HFF-Myc (cell line): Measurements from ENCODE around the gene LRRK1.

Source experiments
- DNase-seq: peaks from one replicate; pipeline ENCODE4 v3.0.0-alpha.2; 2011; ENCODE audit warnings: low read depth; ENCODE audit errors: extremely low read depth
- H3K4me3 ChIP-seq: replicated peaks from 2 replicates; pipeline ENCODE4 v1.5.1; 2011; ENCODE audit warnings: low read depth, mild to moderate bottlenecking, control low read depth, low read length
- TF ChIP-seq, protein P1 (sequence below): IDR thresholded peaks from 2 replicates; pipeline ENCODE4 v1.5.1; 2012; ENCODE audit warnings: mild to moderate bottlenecking, low read depth, low read length, control low read depth; ENCODE audit errors: missing control alignments

The LRRK1 gene

DNA sequence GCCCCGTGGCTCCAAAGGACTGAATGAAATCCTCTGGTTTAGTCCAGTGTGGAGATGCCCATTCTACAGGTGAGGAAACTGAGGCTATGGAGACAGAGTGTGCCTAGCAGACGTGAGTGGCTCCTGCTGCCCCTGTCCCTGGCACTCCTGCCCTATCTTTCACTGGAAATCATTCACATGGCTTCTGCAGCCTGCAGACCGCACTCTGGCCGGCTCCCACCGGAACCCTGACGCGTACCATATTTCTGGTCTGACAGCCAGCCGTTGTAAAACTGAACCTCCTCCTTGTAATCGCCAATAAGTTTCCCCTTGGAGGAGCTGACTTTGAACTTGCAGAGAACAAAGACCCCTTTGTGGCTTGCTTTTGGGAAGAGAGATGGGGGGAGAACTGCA, 196.2 kb downstream of the LRRK1 start:
- DNase-seq = no peak
- no peak overlapping the region for H3K4me3 ChIP-seq
- TF ChIP-seq, protein P1, sequence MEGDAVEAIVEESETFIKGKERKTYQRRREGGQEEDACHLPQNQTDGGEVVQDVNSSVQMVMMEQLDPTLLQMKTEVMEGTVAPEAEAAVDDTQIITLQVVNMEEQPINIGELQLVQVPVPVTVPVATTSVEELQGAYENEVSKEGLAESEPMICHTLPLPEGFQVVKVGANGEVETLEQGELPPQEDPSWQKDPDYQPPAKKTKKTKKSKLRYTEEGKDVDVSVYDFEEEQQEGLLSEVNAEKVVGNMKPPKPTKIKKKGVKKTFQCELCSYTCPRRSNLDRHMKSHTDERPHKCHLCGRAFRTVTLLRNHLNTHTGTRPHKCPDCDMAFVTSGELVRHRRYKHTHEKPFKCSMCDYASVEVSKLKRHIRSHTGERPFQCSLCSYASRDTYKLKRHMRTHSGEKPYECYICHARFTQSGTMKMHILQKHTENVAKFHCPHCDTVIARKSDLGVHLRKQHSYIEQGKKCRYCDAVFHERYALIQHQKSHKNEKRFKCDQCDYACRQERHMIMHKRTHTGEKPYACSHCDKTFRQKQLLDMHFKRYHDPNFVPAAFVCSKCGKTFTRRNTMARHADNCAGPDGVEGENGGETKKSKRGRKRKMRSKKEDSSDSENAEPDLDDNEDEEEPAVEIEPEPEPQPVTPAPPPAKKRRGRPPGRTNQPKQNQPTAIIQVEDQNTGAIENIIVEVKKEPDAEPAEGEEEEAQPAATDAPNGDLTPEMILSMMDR = no peak

DNA sequence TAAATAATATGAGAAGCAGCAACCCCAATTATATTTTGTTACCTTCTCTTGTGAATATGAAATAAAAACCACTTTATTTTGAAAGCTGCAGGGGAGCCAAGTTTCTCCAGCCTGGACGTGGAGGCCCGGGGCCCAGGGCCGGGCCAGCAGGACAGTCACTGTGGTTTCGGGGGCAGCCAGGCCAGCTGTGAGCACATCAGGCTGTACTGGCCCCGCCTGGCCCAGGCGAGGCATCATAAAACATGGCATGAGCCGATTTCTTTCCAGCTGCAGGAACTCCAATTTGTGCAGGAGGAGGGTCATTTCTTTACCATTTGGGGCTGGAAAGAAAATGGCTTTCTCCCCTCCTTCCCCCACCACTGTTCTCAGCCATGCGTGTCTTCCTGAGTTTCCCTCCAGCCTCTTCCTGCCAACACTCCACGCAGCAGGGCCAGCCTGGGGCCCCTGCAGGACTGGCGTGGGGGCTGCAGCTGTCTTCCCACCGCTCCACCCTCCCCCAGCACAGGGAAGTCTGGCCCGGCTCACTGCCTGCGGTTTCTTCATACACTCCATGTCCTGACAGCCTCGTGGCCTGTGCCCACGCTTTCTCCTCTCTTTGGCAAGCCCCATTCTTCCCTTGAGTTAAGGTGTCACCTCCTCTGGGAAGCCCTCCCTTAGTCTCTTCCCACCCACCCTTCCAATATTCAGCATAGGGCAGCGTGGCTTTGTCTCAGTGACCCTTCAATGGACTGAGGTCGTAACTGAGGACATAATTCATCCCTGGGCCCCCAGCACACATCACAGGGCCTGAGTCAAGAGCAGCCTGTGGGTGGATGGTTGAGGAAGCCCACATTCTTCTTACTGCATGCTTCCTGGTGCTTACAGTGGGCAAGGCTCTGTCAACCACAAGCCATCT, 196.9 kb downstream of the LRRK1 start:
- no peak for DNase-seq
- TF ChIP-seq, protein P1 = no peak
- no peak overlapping the region for H3K4me3 ChIP-seq

DNA sequence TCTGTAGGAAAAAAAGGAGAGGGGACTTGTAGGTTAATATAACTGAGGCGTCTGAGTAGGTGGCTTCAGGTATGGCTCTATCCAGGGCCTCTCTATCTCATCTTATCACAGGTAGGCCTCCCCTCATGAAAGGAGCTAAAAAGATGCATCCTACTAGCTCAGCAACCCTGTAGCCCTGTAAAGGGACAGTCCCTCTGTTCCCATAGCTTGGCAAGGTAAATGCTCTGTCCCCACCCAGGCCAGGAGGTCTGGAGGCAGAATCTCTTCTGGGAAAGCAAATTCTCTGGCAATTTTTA, 197.5 kb downstream of the LRRK1 start:
- no peak overlapping the region for H3K4me3 ChIP-seq
- no peak for DNase-seq
- TF ChIP-seq, protein P1 = no peak

DNA sequence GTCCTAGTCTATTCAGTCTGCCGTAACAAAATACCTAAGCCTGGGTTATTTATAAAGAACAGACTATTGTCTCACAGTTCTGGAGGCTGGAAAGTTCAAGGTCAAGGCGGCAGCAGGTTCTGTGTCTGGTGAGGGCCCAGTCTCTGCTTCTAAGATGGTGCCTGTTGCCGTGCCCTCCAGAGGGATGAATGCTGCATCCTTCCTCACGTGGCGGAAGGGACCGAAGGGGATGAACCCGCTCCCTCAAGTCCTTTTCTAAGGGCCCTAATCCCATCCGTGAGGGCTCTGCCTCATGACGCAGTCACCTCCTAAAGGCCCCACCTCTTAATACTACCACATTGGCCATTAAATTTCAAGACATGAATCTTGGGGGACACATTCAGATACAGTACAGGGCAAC, 199.0 kb downstream of the LRRK1 start:
- TF ChIP-seq, protein P1 = no peak
- no peak for DNase-seq
- H3K4me3 ChIP-seq = no peak overlapping the region

DNA sequence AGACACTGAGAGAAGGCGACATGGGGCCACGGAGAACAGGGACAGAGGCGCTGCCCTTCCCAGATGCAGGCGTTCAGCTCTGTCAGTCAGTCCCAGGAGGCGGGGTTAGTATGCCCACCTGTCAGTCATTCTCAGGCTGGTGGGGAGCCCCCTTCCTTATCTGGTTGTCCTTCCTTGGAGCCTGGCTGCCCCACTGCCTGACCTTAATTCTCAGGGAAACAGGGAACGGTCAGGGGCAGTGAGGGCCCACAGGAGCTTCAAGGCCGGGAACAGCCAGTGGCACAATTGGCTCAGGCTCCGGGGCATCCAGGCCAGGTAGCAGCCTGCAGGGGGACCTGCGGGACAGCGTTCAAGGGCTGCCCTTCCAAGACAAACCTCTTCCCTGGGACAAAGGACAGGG, 199.5 kb downstream of the LRRK1 start:
- TF ChIP-seq, protein P1 = no peak
- DNase-seq = no peak
- no peak overlapping the region for H3K4me3 ChIP-seq

DNA sequence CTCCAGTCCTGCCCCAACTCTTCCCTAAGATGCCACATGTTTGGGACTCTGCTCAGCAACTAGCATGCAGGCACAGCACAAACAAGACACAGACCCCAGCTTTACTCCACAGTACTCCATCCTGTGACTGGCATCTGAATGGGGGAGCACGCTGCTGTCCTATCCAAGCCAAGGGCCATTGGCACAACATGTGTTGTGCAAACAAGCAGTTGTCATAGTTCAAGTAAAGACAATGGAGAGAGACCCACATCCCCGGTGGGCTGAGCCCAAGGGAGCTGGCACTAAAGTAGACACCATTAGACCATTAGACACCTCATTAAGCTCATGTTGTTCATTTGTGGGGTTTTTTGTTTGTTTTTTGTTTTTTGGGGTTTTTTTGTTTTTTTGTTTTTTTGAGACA, 200.0 kb downstream of the LRRK1 start:
- TF ChIP-seq, protein P1 = no peak
- no peak overlapping the region for H3K4me3 ChIP-seq
- no peak for DNase-seq
